Osteocyte (in vitro differentiated cells): ENCODE results near the gene DNAJC1. TPM values are rescaled to one million over a fixed set of nuclear protein-coding genes. Genes with fewer than 3 reads are reported as not detected.

Experiments
- DNase-seq: peaks from one replicate; pipeline ENCODE4 v3.0.0; 2021; ENCODE audit warnings: mixed read lengths; ENCODE audit not compliant: unreplicated experiment; ENCODE audit errors: extremely low spot score
- H3K27ac Mint-ChIP-seq: one replicate; pipeline ENCODE4 v1.8.0; 2021; ENCODE audit warnings: mild to moderate bottlenecking, mixed read lengths; ENCODE audit not compliant: unreplicated experiment
- H3K27me3 Mint-ChIP-seq: one replicate; pipeline ENCODE4 v1.8.0; 2021; ENCODE audit warnings: mixed read lengths; ENCODE audit not compliant: unreplicated experiment
- H3K36me3 Mint-ChIP-seq: one replicate; pipeline ENCODE4 v1.8.0; 2021; ENCODE audit warnings: mixed read lengths; ENCODE audit not compliant: unreplicated experiment
- H3K4me1 Mint-ChIP-seq: one replicate; pipeline ENCODE4 v1.8.0; 2021; ENCODE audit warnings: mixed read lengths; ENCODE audit not compliant: unreplicated experiment
- H3K4me3 Mint-ChIP-seq: one replicate; pipeline ENCODE4 v1.8.0; 2021; ENCODE audit warnings: mild to moderate bottlenecking, moderate library complexity, mixed read lengths; ENCODE audit not compliant: unreplicated experiment
- H3K9me3 Mint-ChIP-seq: one replicate; pipeline ENCODE4 v1.8.0; 2021; ENCODE audit warnings: mixed read lengths; ENCODE audit not compliant: unreplicated experiment
- CTCF ChIP-seq: fragments of 200-600 bp; sonication (generic); IDR thresholded peaks from 2 replicates; pipeline ENCODE4 v1.5.0; 2021; ENCODE audit warnings: antibody characterized with exemption, mild to moderate bottlenecking, moderate library complexity
- total RNA-seq: library from RNA; stranded (reverse); gene quantifications from 2 replicates; pipeline ENCODE4 v1.2.1, GENCODE V29; 2021

The DNAJC1 gene
- total RNA-seq, 1 donor from 2014 or later = 38.4 TPM

- Mint-ChIP-seq H3K9me3 (no peaks in the 10 kb centered on the region), H3K27ac (no peak overlapping the region), H3K27me3 (no peaks in the 10 kb centered on the region), H3K4me3 (no peak overlapping the region), H3K4me1 (peaks cover 61% of the 10 kb centered on the region), H3K36me3 (peaks cover 14% of the 10 kb centered on the region)
- DNase-seq = no peak
- TF ChIP-seq CTCF = no peak
Measured at GRCh38 chr10:21728618-21729017, 274.9 kb downstream of the DNAJC1 start.

GRCh38 chr10:21727452-21728168, 275.9 kb downstream of the DNAJC1 start:
- no peaks in the 10 kb centered on the region for H3K27me3 Mint-ChIP-seq
- TF ChIP-seq CTCF = no peak
- no peak for DNase-seq
- H3K4me1 Mint-ChIP-seq = peaks cover 51% of the 10 kb centered on the region
- peaks cover 14% of the 10 kb centered on the region for H3K36me3 Mint-ChIP-seq
- no peak overlapping the region for H3K4me3 Mint-ChIP-seq
- no peaks in the 10 kb centered on the region for H3K9me3 Mint-ChIP-seq
- peak overlapping the region; percentile 68 for H3K27ac Mint-ChIP-seq

GRCh38 chr10:21726601-21727225, 276.8 kb downstream of the DNAJC1 start:
- H3K27me3 Mint-ChIP-seq = no peaks in the 10 kb centered on the region
- TF ChIP-seq CTCF = no peak
- H3K4me1 Mint-ChIP-seq = peaks cover 43% of the 10 kb centered on the region
- H3K27ac Mint-ChIP-seq = peak overlapping the region; percentile 35
- DNase-seq = no peak
- H3K4me3 Mint-ChIP-seq = no peak overlapping the region
- H3K9me3 Mint-ChIP-seq = no peaks in the 10 kb centered on the region
- peaks cover 14% of the 10 kb centered on the region for H3K36me3 Mint-ChIP-seq

GRCh38 chr10:21724687-21725367, 278.7 kb downstream of the DNAJC1 start:
- no peak for TF ChIP-seq CTCF
- no peak overlapping the region for H3K4me3 Mint-ChIP-seq
- no peaks in the 10 kb centered on the region for H3K9me3 Mint-ChIP-seq
- peaks cover 57% of the 10 kb centered on the region for H3K4me1 Mint-ChIP-seq
- peak; percentile 95 for DNase-seq
- peaks cover 11% of the 10 kb centered on the region for H3K36me3 Mint-ChIP-seq
- H3K27ac Mint-ChIP-seq = peak overlapping the region; percentile 80
- no peaks in the 10 kb centered on the region for H3K27me3 Mint-ChIP-seq

- no peak overlapping the region for H3K4me3 Mint-ChIP-seq
- no peak for TF ChIP-seq CTCF
- H3K36me3 Mint-ChIP-seq = peaks cover 8% of the 10 kb centered on the region
- H3K4me1 Mint-ChIP-seq = peaks cover 54% of the 10 kb centered on the region
- no peaks in the 10 kb centered on the region for H3K27me3 Mint-ChIP-seq
- H3K27ac Mint-ChIP-seq = peak overlapping the region; percentile 80
- DNase-seq = no peak
- H3K9me3 Mint-ChIP-seq = no peaks in the 10 kb centered on the region
Measured at GRCh38 chr10:21724020-21724589, 279.4 kb downstream of the DNAJC1 start.
